Measurements from ENCODE around the gene AUTS2.

Gene AUTS2

DNA sequence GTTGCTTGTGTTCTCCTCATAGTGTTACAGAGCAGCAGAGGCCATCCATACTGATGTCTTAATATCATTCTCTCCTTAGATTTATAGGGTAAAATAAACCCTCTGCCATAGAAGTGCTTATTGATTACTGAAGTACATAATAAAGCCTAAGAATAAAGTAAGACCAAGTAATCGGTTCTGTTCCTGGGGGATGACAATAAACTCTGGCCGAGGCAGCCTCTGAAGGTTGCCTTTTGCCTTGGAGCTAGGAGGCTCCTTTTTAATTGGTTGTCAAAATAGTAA, 822.0 kb downstream of the AUTS2 start:
- no peak for DNase-seq (ENCODE audit: low read depth)

- DNase-seq (ENCODE audit: low read depth): no peak
These were observed 823.0 kb downstream of the AUTS2 start for GRCh38 chr7:70421319-70421718.

GRCh38 chr7:70426249-70426880, 828.1 kb downstream of the AUTS2 start:
- DNase-seq (ENCODE audit: low read depth): no peak

DNA sequence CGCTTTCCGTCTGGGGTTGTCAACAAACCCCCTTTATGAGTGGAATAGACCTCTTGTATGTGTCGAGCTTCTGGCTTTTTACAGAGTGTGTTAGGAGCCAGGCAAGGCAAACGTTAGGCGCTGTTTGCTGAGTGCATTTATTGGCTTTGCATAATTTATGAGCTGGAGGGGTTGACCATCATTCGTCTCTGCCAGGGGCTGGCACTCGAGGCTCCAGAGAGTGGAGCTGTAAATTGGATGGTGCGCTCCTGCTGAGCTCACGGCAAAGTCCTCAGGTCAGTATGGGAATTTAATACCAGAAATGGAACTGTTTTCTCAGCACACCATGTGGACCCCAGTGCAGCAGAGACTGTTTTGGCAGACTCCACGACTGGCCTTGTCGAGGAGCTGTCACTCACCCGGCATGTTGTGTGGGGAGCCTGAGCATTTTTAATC, 834.3 kb downstream of the AUTS2 start:
- DNase-seq (ENCODE audit: low read depth): no peak

- no peak for DNase-seq (ENCODE audit: low read depth)
These were observed 836.1 kb downstream of the AUTS2 start for GRCh38 chr7:70434376-70434775.

- DNase-seq (ENCODE audit: low read depth): no peak
These were observed 836.5 kb downstream of the AUTS2 start for GRCh38 chr7:70434821-70435220.

GRCh38 chr7:70435634-70436033, 837.4 kb downstream of the AUTS2 start:
- no peak for DNase-seq (ENCODE audit: low read depth)

GRCh38 chr7:70436790-70437350, 838.6 kb downstream of the AUTS2 start:
- DNase-seq (ENCODE audit: low read depth): no peak

DNA sequence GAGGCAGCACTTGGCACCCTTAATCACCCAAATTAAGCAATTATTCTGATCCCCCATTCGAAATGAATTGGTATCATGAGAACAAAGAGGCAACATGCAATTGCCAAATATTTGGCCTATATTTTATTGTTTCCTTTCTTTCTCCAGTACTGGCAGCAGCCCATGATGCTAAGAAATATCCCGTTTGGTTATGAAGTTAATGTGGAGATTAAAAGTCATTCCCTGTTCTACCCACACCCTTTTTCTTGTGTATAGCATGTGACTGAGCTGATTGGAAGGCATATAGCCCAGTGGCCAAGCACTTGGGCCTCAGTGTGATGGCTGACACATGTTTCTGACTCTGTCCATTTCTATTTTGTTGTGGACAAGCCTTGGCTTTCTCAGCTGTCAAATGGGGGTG, 841.4 kb downstream of the AUTS2 start:
- DNase-seq (ENCODE audit: low read depth): no peak

DNA sequence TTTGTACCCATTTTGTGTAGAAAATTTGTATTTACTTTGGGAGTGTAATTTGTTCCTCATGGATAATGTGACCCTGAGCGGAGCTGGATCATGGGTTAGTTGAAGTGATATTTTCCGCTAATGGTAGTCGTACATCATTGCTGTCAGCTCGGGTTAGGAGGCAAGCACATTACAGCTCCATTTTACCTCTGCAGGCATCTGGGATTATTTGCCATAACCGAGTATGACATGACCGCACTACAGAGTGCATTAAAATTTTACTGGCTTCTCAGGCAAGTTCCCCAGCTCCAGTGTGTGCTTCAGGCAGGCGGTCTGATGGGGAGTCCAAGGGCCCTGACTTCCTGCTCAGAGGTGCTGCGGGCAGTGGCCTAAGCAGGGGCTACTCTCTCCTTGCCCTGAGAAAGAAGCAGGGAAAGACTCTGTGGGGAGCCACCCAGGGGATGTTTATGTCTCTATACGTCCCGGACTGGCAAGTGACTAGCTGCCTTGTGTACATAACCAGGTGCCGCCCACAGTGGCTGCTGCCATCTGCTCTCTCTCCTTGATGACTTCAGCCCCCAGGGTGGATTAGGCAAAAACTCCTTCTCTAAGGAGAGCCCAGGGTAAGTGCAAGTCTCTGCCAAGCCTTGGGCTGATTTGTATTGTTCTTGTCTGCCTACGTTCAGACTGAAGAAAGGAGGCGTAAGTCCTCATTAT, 848.3 kb downstream of the AUTS2 start:
- no peak for DNase-seq (ENCODE audit: low read depth)

- DNase-seq (ENCODE audit: low read depth): no peak
These were observed 850.1 kb downstream of the AUTS2 start for GRCh38 chr7:70448312-70448906.

DNA sequence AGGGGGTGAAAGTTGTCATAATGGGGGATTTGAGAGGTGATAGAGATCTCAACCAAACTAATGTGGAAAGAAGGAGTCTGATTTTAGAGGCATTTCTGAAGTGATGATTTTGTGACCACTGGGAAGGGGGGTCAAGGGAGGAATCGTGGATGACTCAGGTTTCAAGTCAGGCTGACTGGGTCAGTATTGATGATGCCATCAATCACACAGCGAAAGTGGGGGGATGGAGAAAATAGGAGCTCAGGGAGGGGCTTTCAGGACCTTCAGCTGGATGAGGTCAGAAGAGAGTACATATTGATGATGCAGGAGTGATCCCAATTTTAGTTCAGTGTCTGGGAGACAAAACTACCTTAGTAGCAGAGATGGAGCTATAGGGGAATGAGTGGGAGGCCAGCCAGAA, 852.5 kb downstream of the AUTS2 start:
- DNase-seq (ENCODE audit: low read depth): no peak

DNA sequence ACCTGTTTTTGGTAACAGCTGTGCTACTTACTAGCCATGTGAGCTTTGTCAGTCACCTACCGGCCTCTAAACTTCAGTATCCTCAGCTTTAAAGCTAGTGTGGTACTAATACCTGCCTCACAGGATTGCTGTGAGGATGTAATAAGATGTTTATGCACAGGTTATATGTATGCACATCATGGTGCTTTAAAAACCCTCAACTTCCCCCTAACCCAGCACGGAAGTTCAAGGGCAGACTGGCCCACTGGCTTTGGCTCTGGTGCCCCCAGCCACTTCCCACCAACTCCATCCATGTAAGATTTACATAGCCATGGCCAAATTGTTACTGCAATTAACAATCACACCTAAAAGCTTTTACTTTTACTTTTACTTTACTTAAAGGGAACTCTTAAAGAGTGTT, 857.6 kb downstream of the AUTS2 start:
- DNase-seq (ENCODE audit: low read depth): no peak

DNA sequence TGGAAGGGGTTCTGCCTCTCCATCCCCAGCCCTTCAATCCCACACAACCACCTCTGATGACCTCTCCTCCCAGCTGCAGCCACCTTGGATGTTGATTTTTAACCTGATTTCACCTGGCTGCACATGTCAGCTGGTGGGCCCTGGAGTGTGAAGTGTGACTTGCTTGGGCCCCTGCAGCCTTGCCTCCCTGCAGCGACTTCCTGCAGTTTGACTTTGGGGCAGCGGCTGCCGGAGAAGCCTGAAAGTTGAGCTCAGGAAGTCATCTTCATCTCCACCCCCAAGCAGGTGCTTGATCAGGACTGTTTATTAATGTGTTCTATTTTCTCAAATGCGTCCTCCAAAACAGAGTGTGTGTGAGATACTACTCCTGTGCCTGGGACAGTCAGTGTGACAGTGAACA, 858.4 kb downstream of the AUTS2 start:
- no peak for DNase-seq (ENCODE audit: low read depth)

DNA sequence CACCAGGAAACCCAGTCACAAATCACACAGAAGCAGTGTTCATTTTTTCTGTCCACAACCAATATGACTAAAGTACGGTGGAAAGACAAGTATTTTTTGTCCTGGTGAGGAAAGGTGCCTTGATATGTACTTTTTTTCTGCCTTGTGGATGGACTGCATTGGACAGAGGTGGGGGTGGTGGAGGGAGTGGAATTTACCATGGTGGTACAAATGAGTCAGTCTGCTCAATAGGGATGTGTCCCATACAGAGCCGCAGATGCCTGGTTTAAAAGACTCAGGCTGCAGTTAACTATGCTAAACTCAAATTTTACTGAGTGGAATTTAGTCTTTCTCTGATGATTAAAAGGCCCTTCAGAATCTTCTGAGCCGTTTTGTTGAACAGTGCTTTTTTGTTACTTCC, 859.2 kb downstream of the AUTS2 start:
- no peak for DNase-seq (ENCODE audit: low read depth)

DNA sequence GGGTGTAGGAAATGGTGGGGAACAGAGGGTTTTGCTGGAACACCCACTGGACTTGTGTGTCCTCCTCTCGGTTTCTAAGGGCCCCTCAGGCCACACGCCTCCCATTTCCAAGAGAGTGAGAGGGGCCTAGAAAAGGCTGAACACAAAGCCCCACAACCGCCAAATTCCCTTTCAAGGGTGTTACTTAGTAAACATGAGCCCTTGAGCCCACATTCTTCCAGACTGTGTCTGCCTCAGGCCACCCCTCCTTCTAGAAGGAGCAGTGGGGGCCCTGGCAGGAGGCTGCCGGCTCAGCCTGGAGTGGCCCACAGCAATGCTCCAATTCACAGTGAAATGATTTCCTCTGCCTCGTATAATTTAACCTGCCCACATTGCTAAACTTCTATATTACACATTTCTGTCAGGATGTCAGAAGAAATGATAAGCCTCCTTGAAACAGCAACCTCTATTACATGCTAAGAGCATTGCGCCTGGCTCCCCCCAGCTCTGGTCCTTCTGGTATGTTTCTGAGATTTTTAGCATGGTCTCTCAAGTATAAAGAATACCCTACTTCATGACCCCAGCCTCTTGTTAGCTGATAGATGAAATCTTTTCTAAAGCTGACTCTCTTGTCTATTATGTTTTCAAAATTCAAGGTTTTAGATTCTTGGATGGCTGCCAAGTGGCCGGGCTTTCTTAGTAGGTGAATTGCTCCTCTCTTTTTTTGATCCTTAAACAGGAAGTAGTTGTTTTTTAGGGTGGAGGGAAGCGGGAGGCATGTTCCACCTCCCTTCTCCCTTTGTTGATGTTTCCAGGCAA, 859.8 kb downstream of the AUTS2 start:
- DNase-seq (ENCODE audit: low read depth): no peak

DNA sequence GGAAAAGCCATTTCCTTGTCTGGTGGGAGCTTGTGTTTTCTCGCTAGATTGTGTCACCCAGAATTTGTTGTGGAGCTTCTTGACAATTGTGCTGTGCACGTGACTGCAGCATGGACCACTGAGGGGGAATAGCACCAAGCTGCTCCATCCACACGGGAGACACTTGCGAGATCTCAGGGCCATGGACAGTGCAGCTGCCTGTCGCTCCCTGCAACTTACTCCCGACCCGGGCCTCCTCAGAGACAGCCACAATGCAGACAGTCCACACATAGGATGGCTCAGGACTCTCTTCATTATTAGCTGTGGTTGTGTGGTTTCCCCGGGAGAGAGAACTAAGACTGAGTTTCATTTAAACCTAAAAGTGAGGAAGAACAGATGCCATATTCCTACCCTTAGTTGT, 860.5 kb downstream of the AUTS2 start:
- no peak for DNase-seq (ENCODE audit: low read depth)

DNA sequence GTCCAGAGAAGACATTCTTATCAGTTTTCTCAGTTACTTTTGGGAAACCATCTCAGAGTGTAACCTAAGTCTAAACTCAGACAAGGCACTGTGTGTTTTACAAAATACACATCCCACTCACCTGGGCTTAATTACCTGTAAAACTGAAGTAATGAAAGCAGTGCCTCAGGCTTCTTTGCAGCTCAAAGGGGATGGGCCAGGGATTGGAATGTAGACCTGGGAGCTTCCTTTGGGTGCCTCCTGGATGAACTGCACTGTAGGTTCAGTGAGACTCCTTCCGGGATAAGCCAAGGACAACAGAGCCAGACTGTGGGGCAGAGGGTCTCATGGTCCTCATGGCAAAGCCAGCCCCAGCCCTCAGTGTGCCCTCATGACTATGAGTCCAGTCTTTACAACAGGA, 861.3 kb downstream of the AUTS2 start:
- no peak for DNase-seq (ENCODE audit: low read depth)

- DNase-seq (ENCODE audit: low read depth): no peak
These were observed 861.8 kb downstream of the AUTS2 start for GRCh38 chr7:70460071-70460470.

DNA sequence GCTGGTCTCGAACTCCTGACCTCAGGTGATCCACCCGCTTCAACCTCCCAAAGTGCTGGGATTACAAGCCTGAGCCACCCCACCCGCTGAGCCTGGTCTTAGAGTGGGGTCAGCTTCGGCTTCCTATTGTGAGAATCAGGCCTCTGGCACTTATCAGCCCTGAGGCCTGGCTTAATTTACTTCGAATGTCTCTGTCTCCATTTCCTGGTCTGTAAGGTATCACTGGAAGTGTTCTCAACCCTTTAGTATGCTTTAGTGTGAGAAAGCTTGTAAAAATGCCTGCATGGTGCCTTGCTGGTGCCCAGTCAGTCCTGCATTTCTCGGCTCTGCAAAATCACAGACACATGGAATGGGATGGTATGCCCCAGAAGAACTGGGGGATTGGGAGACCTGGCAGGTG, 862.3 kb downstream of the AUTS2 start:
- no peak for DNase-seq (ENCODE audit: low read depth)

DNA sequence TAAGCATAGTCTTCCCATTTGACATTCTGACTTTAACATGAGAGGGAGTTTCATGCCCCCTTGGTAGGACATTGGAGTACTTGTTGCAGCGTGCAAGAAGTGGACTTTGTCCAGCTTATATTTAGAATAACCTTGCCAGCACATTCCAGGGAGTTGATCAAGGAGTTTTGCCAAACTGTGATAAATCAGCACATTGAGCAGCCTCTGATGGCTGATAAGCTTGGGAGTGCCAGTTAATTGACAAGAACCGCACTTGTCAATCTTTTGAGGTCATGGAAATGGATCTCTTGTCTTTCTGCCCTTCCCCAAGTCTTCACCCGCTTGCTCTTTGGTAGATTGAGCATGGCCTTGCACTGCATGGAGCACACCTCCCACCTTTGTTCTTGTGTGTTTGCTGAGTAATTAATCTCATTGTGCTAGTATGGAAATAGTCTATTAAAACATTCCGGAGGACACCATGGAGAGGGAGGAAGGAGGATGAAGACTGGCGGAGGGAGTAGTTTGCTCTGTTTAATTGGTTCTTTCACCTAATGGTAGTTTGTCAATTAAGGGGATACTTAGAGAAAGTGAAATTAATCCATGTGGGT, 865.2 kb downstream of the AUTS2 start:
- DNase-seq (ENCODE audit: low read depth): no peak

- DNase-seq (ENCODE audit: low read depth): no peak
These were observed 868.6 kb downstream of the AUTS2 start for GRCh38 chr7:70466725-70467364.
